Neutrophil (primary cell): ENCODE measurements around the gene ITM2B.

Experiments
- H3K27ac ChIP-seq: fragments of 200-600 bp; sonication (generic); 2 replicates; pipeline ENCODE4 v1.5.1; 2016; ENCODE audit warnings: mild to moderate bottlenecking, moderate library complexity
- H3K27me3 ChIP-seq: fragments of 200-600 bp; sonication (generic); 2 replicates; pipeline ENCODE4 v1.6.0; 2016; ENCODE audit warnings: mild to moderate bottlenecking
- H3K36me3 ChIP-seq: fragments of 200-600 bp; sonication (generic); 2 replicates; pipeline ENCODE4 v1.5.1; 2017
- H3K4me1 ChIP-seq, 2 experiments: fragments of 200-600 bp in 1 of 2; sonication (generic) in 1 of 2; 1 replicate in 1 of 2; 2 replicates in 1 of 2; pipeline versions ENCODE4 v1.5.1 to v1.6.1; 2013 to 2016; ENCODE audit warnings: low read depth in 1 of 2, low read length in 1 of 2, mild to moderate bottlenecking in 1 of 2, moderate library complexity in 1 of 2; ENCODE audit not compliant: control insufficient read depth in 1 of 2, insufficient read depth in 1 of 2
- H3K4me3 ChIP-seq, 2 experiments: fragments of 200-600 bp in 1 of 2; sonication (generic) in 1 of 2; 1 replicate in 1 of 2; 2 replicates in 1 of 2; pipeline ENCODE4 v1.5.1; 2013 to 2016; ENCODE audit warnings: low read depth in 1 of 2, low read length in 1 of 2, mild to moderate bottlenecking in 1 of 2, moderate library complexity in 1 of 2
- H3K9me3 ChIP-seq: fragments of 200-600 bp; sonication (generic); 2 replicates; pipeline ENCODE4 v1.5.1; 2016
- TF ChIP-seq, protein P1 (sequence below): fragments of 200-600 bp; sonication (generic); IDR thresholded peaks from 2 replicates; pipeline ENCODE4 v1.5.1; 2016; ENCODE audit warnings: antibody characterized with exemption

The ITM2B gene

DNA sequence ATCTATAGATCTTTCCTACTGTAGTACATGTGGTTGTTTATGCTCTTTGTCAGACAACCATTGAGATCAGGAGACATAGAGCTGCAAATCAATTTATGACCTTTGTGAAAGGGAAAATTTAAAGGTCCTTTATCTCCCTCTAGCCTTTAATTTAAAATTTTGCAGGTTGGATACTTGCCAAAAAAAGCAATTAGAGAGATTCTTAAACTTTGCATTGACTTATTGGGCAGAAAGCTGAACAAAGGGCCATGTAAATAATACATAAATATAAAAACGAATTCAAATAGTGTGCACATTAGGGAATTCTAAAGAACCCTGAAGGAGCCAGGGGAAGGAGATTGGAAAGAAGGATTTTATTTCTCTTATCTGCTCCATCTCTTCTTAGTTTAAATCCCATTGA is 48.5 kb downstream of the ITM2B start:
- Histone ChIP-seq H3K36me3 (no peaks in the 10 kb centered on the region), H3K4me1 (no peaks in the 10 kb centered on the region), H3K4me3 (no peak overlapping the region), H3K9me3 (no peaks in the 10 kb centered on the region), H3K27me3 (no peaks in the 10 kb centered on the region), H3K27ac (no peak overlapping the region)
- TF ChIP-seq, protein P1, sequence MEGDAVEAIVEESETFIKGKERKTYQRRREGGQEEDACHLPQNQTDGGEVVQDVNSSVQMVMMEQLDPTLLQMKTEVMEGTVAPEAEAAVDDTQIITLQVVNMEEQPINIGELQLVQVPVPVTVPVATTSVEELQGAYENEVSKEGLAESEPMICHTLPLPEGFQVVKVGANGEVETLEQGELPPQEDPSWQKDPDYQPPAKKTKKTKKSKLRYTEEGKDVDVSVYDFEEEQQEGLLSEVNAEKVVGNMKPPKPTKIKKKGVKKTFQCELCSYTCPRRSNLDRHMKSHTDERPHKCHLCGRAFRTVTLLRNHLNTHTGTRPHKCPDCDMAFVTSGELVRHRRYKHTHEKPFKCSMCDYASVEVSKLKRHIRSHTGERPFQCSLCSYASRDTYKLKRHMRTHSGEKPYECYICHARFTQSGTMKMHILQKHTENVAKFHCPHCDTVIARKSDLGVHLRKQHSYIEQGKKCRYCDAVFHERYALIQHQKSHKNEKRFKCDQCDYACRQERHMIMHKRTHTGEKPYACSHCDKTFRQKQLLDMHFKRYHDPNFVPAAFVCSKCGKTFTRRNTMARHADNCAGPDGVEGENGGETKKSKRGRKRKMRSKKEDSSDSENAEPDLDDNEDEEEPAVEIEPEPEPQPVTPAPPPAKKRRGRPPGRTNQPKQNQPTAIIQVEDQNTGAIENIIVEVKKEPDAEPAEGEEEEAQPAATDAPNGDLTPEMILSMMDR = no peak

DNA sequence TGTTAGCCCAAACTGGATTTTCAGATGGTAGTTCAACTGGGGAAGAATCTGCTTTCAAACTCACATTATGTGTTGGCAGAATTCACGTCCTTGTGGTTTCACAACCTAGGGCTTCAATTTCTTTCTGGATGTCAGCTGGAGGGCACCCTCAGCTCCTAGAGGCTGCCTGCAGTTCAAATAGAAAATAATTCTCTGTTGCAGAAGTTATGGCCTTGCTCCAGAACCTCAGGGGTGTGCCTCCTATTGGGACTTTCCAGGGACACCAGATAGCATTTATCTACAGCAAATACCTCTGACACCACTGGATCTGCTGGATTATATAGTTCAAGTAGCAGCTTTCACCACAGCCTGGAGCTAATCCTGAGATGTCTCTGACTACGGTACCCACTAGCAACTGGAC is 58.7 kb downstream of the ITM2B start:
- no peaks in the 10 kb centered on the region for H3K4me1 ChIP-seq
- TF ChIP-seq, protein P1 = no peak
- H3K27me3 ChIP-seq = peaks cover 5% of the 10 kb centered on the region
- no peak overlapping the region for H3K4me3 ChIP-seq
- H3K27ac ChIP-seq = no peak overlapping the region
- no peaks in the 10 kb centered on the region for H3K36me3 ChIP-seq
- no peaks in the 10 kb centered on the region for H3K9me3 ChIP-seq

DNA sequence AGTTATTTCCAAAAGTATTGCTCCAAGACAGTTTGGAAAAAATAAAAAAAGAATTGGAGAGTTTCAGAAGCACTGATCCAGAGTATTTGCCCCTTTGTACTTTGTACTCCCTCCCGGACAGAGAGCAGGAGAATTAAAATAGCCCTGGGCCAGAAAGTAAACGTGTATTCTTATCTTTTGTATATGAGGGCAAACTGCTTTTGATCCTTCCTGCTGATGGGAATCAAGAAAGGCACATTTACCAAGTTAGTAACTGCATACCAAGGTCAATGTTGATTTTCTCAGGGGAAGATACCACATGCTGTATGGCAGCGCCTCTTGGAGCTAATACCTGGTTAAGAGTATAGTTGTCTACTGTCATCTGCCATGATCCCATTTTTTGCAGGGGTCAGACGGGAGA is 59.6 kb downstream of the ITM2B start:
- TF ChIP-seq, protein P1 = no peak
- Histone ChIP-seq H3K36me3 (no peaks in the 10 kb centered on the region), H3K27me3 (peaks cover 5% of the 10 kb centered on the region), H3K27ac (no peak overlapping the region), H3K9me3 (no peaks in the 10 kb centered on the region), H3K4me3 (no peak overlapping the region), H3K4me1 (no peaks in the 10 kb centered on the region)

DNA sequence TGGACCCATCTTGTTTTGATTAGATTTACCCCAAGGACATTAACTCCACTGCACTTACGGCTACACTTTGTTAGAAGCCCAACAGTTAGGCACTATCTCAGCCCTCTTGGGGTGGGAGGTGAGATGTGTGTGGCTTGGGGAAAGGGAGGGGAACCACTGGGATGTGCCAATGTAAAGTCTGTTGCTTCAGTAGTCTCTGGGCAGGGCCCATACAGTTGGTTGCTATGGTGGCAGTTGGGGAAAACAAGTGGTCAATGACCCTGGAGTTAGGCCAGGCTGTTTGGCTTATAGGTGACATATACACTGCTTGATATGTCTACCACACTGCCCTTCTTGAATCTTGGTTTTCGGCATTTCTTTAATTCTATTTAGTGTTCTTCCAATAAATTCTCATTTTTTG is 61.6 kb downstream of the ITM2B start:
- Histone ChIP-seq H3K9me3 (no peaks in the 10 kb centered on the region), H3K4me3 (no peak overlapping the region), H3K27ac (no peak overlapping the region), H3K27me3 (peaks cover 5% of the 10 kb centered on the region), H3K4me1 (no peaks in the 10 kb centered on the region), H3K36me3 (no peaks in the 10 kb centered on the region)
- TF ChIP-seq, protein P1 = no peak

DNA sequence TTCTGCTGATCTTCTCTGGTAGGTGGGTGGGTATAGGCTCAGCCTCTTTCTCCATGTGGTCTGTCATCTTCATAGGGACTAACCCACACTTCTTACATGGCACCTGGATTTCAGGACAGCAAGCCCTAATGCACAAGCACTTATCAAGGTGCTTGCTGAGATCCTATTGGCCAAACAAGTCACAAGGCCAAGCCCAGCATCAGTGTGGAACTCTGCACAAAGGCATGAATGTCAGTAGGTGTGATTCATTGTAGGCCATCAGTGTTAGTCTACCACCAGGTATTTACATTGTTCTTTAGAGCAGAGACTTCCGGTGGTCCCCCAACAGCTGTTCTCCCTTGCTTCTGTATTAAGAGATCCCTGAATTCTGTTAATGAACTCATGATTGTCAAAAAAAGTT is 62.3 kb downstream of the ITM2B start:
- Histone ChIP-seq H3K4me1 (no peaks in the 10 kb centered on the region), H3K9me3 (no peaks in the 10 kb centered on the region), H3K27me3 (peaks cover 5% of the 10 kb centered on the region), H3K36me3 (no peaks in the 10 kb centered on the region), H3K4me3 (no peak overlapping the region), H3K27ac (no peak overlapping the region)
- TF ChIP-seq, protein P1 = no peak

DNA sequence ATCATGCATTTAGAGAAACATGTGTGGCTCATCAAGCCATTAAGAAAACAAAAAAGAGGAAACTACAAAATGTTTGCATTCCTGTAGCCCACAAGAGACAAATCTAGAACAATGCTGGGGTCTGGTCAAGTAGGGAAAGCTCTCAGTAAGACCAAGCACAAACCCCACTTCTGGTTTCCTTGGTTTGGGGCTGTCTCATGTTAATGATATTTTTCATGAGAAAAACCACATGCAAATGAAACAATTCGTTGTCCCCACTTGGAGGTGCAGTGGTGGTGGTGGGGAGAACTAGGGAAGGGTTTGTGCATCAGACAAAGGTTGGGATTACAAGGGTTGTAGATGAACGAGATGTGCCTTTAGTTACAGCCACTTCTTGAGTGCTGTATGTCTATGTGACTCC is 63.5 kb downstream of the ITM2B start:
- Histone ChIP-seq H3K9me3 (no peaks in the 10 kb centered on the region), H3K27ac (no peak overlapping the region), H3K4me3 (no peak overlapping the region), H3K4me1 (no peaks in the 10 kb centered on the region), H3K27me3 (no peaks in the 10 kb centered on the region), H3K36me3 (no peaks in the 10 kb centered on the region)
- TF ChIP-seq, protein P1 = no peak
